ENCODE data around the gene GGA1.
"Not testable (repeated sequence)": the region's sequence is repeated elsewhere in the genome, so short reads cannot be mapped to it uniquely, and the experiment has no call there.

The GGA1 gene

DNA sequence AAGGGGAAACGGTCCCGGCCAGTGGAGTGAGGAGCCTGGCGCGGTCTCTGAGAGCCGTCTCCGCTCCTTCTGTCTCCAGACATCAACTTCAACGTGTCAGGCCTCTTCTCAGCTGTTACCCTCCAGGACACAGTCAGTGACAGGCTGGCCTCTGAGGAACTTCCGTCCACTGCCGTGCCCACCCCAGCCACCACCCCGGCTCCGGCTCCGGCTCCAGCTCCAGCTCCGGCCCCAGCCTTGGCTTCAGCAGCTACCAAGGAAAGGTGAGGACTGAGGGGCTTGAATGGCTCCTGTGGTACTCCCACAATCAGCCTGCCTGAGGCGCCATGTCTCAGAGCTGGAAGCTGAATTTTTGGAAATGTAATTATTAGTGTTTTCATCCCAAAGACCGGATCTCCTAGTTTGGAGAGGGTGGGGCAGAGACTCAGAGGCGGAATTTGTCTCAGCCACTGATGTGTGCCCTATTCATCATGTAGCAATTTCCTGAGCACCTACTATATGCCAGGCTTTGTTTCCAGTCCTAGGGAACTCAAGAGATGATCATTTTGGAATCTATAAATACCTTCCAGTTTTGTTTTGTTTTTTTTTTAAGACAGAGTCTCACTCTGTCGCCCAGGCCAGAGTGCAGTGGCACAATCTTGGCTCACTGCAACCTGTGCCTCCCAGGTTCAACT is 42.0 kb downstream of the GGA1 start:
- no peak overlapping the region for H3K27ac ChIP-seq (ENCODE audit: low read length)
- H3K9ac ChIP-seq (ENCODE audit: low read length): no peak overlapping the region
- H4K20me1 ChIP-seq (ENCODE audit: insufficient read depth, low read length): no peaks in the 10 kb centered on the region
- H3K9me3 ChIP-seq (ENCODE audit: insufficient read depth, low read length): no peaks in the 10 kb centered on the region
- H3K36me3 ChIP-seq (replicated peaks; ENCODE audit: low read depth, low read length): peaks cover 49% of the 10 kb centered on the region
- H3K4me2 ChIP-seq (ENCODE audit: low read length): no peak overlapping the region
- H3K4me1 ChIP-seq (ENCODE audit: low read length): no peaks in the 10 kb centered on the region
- no peaks in the 10 kb centered on the region for H3K79me2 ChIP-seq (ENCODE audit: low read length)
- no peak overlapping the region for H2AFZ ChIP-seq (ENCODE audit: low read depth, low read length)
- TF ChIP-seq EZH2phosphoT487 (IDR thresholded peaks at IDR 0.05; ENCODE audit: low read depth): no peak
- TF ChIP-seq, protein P1, sequence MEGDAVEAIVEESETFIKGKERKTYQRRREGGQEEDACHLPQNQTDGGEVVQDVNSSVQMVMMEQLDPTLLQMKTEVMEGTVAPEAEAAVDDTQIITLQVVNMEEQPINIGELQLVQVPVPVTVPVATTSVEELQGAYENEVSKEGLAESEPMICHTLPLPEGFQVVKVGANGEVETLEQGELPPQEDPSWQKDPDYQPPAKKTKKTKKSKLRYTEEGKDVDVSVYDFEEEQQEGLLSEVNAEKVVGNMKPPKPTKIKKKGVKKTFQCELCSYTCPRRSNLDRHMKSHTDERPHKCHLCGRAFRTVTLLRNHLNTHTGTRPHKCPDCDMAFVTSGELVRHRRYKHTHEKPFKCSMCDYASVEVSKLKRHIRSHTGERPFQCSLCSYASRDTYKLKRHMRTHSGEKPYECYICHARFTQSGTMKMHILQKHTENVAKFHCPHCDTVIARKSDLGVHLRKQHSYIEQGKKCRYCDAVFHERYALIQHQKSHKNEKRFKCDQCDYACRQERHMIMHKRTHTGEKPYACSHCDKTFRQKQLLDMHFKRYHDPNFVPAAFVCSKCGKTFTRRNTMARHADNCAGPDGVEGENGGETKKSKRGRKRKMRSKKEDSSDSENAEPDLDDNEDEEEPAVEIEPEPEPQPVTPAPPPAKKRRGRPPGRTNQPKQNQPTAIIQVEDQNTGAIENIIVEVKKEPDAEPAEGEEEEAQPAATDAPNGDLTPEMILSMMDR (IDR thresholded peaks at IDR 0.05; ENCODE audit: low read depth, low read length): no peak
- H3K27me3 ChIP-seq (ENCODE audit: low read depth, low read length): no peaks in the 10 kb centered on the region
- H3K4me3 ChIP-seq (ENCODE audit: low read length): no peak overlapping the region

GRCh38 chr22:37654563-37655251 is 46.1 kb downstream of the GGA1 start:
- Histone ChIP-seq H3K79me2 (ENCODE audit: low read length) (peaks cover 12% of the 10 kb centered on the region), H3K4me2 (ENCODE audit: low read length) (no peak overlapping the region), H2AFZ (ENCODE audit: low read depth, low read length) (no peak overlapping the region), H3K27me3 (ENCODE audit: low read depth, low read length) (no peaks in the 10 kb centered on the region), H3K36me3 (replicated peaks; ENCODE audit: low read depth, low read length) (peaks cover 30% of the 10 kb centered on the region), H3K9ac (ENCODE audit: low read length) (no peak overlapping the region), H3K9me3 (ENCODE audit: insufficient read depth, low read length) (no peaks in the 10 kb centered on the region), H3K4me1 (ENCODE audit: low read length) (peaks cover 8% of the 10 kb centered on the region), H3K4me3 (ENCODE audit: low read length) (no peak overlapping the region), H4K20me1 (ENCODE audit: insufficient read depth, low read length) (peaks cover 4% of the 10 kb centered on the region), H3K27ac (ENCODE audit: low read length) (no peak overlapping the region)
- TF ChIP-seq EZH2phosphoT487 (IDR thresholded peaks at IDR 0.05; ENCODE audit: low read depth): no peak
- TF ChIP-seq, protein P1 (IDR thresholded peaks at IDR 0.05; ENCODE audit: low read depth, low read length): no peak

DNA sequence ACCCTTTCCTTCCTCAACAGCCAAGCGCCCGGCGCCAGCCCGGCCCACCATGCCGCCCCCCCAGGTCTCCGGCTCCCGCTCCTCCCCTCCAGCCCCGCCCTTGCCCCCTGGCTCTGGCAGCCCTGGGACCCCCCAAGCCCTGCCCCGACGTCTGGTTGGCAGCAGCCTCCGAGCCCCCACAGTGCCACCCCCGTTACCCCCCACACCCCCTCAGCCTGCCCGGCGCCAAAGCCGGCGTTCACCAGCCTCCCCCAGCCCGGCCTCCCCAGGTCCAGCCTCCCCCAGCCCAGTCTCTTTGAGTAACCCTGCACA is 46.6 kb downstream of the GGA1 start:
- Histone ChIP-seq H2AFZ (ENCODE audit: low read depth, low read length) (no peak overlapping the region), H3K27me3 (ENCODE audit: low read depth, low read length) (no peaks in the 10 kb centered on the region), H3K4me3 (ENCODE audit: low read length) (no peak overlapping the region), H4K20me1 (ENCODE audit: insufficient read depth, low read length) (peaks cover 9% of the 10 kb centered on the region), H3K36me3 (replicated peaks; ENCODE audit: low read depth, low read length) (peaks cover 27% of the 10 kb centered on the region), H3K27ac (ENCODE audit: low read length) (no peak overlapping the region), H3K4me1 (ENCODE audit: low read length) (peaks cover 13% of the 10 kb centered on the region), H3K79me2 (ENCODE audit: low read length) (peaks cover 17% of the 10 kb centered on the region), H3K4me2 (ENCODE audit: low read length) (no peak overlapping the region), H3K9me3 (ENCODE audit: insufficient read depth, low read length) (no peaks in the 10 kb centered on the region), H3K9ac (ENCODE audit: low read length) (no peak overlapping the region)
- no peak for TF ChIP-seq EZH2phosphoT487 (IDR thresholded peaks at IDR 0.05; ENCODE audit: low read depth)
- TF ChIP-seq, protein P1 (IDR thresholded peaks at IDR 0.05; ENCODE audit: low read depth, low read length): no peak

DNA sequence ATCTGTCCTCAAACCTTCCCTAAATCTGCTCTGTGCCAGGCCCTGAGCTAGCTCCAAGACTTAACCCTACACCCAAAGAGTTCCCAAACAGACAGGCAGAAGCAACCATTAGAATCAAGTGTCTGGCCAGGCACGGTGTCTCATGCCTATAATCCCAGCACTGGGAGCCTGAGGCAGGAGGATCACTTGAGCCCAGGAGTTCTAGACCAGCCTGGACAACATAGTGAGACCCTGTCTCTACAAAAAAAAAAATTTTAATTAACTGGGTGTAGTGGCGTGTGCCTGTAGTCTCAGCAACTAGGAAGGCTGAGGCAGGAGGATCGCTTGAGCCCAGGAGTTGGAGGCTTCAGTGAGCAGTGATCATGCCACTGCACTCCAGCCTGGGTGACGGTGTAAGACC is 47.9 kb downstream of the GGA1 start:
- H3K4me3 ChIP-seq (ENCODE audit: low read length); H3K4me2 ChIP-seq (ENCODE audit: low read length); H3K27me3 ChIP-seq (ENCODE audit: low read depth, low read length); H3K9ac ChIP-seq (ENCODE audit: low read length); H3K9me3 ChIP-seq (ENCODE audit: insufficient read depth, low read length); H2AFZ ChIP-seq (ENCODE audit: low read depth, low read length); H3K27ac ChIP-seq (ENCODE audit: low read length): not testable (repeated sequence)
- peaks cover 30% of the 10 kb centered on the region for H3K79me2 ChIP-seq (ENCODE audit: low read length)
- H3K36me3 ChIP-seq (replicated peaks; ENCODE audit: low read depth, low read length): peaks cover 28% of the 10 kb centered on the region
- peaks cover 26% of the 10 kb centered on the region for H3K4me1 ChIP-seq (ENCODE audit: low read length)
- H4K20me1 ChIP-seq (ENCODE audit: insufficient read depth, low read length): peaks cover 23% of the 10 kb centered on the region
